Sigmoid colon (tissue), 7 donors: ENCODE data around the gene POU3F1. TPM values are rescaled to one million over a fixed set of nuclear protein-coding genes. Genes with fewer than 3 reads are reported as not detected.

ENCODE experiments used
- DNase-seq: peaks from one replicate; pipeline ENCODE4 v3.0.0-alpha.2; 2019
- H3K27ac ChIP-seq, 4 donors: fragments of 200-600 bp; sonication (generic); one replicate each; pipeline ENCODE4 v1.5.1; 2016 to 2019; ENCODE audit warnings: mild to moderate bottlenecking in 1 of 4
- H3K27me3 ChIP-seq, 3 donors: fragments of 200-600 bp; sonication (generic); one replicate each; pipeline ENCODE4 v1.5.1; 2019; ENCODE audit warnings: mild to moderate bottlenecking in 1 of 3
- H3K36me3 ChIP-seq, 4 donors: fragments of 200-600 bp; sonication (generic); one replicate each; pipeline ENCODE4 v1.5.1; 2016 to 2019
- H3K4me1 ChIP-seq, 4 donors: fragments of 200-600 bp; sonication (generic); one replicate each; pipeline ENCODE4 v1.5.1; 2017 to 2019
- H3K4me3 ChIP-seq, 4 donors: fragments of 200-600 bp; sonication (generic); one replicate each; pipeline ENCODE4 v1.5.1; 2017 to 2019; ENCODE audit warnings: mild to moderate bottlenecking in 2 of 4, moderate library complexity in 1 of 4
- H3K9me3 ChIP-seq, 4 donors: fragments of 200-600 bp in 3 of 4; sonication (generic) in 3 of 4; one replicate each; pipeline versions ENCODE4 v1.5.1 to v1.6.1; 2013 to 2019
- EP300 ChIP-seq, 4 donors: sonication (generic); formaldehyde crosslinking; IDR thresholded peaks; one replicate each; pipeline ENCODE4 v1.6.1; 2017; ENCODE audit warnings: antibody characterized with exemption in 4 of 4
- POLR2A ChIP-seq, 2 donors: fragments of 450-650 bp; IDR thresholded peaks; one replicate each; pipeline ENCODE4 v1.6.1; 2016; ENCODE audit warnings: antibody characterized with exemption in 2 of 2, mild to moderate bottlenecking in 2 of 2, moderate library complexity in 2 of 2
- POLR2AphosphoS5 ChIP-seq, 4 donors: sonication (generic); formaldehyde crosslinking; IDR thresholded peaks; one replicate each; pipeline ENCODE4 v1.6.1; 2017; ENCODE audit warnings: antibody characterized with exemption in 4 of 4
- WGBS, 2 donors: extraction: QIAGEN DNeasy Blood & Tissue Kit; methylation state at CpG; one replicate each; pipeline ENCODE4 v1.1.7; 2013; 5-methylcytosine and 5-hydroxymethylcytosine counted together
- intact Hi-C: fragments of 100-400 bp; cut with DNase I; formaldehyde crosslinking; loops from one replicate; pipeline ENCODE4 v1.15.1; 2023
- polyA plus RNA-seq, 3 donors: library from polyadenylated mRNA; stranded (reverse); fragments of 200-250 nt; gene quantifications; one replicate each; pipeline ENCODE4 v1.2.3, GENCODE V29; 2013
- total RNA-seq, 4 donors: library from RNA; depleted of rRNA; stranded (reverse); fragments of >200 nt; gene quantifications; one replicate each; pipeline ENCODE4 v1.1.0, GENCODE V29; 2016
- TF ChIP-seq, protein P1 (sequence below), 4 experiments: fragments of 450-650 bp in 3 of 4; fragments of 200-600 bp in 1 of 4; IDR thresholded peaks; one replicate each; pipeline ENCODE4 v1.5.1; 2016 to 2019; ENCODE audit warnings: antibody characterized with exemption in 4 of 4, mild to moderate bottlenecking in 3 of 4, moderate library complexity in 2 of 4
- donor health status: healthy with polysubstance abuse.
- donor health status: Bipolar disorder and iron deficiency.
- donor health status: healthy.

The POU3F1 gene
- total and polyA plus RNA-seq, 7 donors: 0.09 TPM; not detected in 6

DNA sequence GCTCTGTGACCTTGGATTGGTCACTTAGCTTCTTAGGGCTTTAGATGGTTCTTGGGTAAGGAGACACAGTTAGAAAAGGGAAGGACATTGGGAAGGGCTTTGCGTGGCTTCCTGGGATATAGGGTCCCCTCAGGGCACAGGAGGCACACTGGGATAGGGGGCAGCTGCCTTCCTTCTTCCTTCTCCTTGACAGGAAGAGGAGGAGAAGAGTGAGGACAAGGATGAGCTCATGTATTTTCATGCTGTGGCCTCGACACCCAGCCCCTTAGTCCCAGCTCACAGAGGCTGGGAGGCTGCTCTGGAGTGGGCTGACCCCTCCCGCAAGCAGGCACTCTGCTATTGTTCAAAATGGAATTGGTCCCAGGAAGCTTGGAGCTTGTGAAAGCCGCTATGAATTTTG, 45.7 kb upstream of the POU3F1 start:
- WGBS, 2 donors: 52 to 58% methylated on average over 4 of the region's 4 CpGs
- H3K36me3 ChIP-seq: no peaks in the 10 kb centered on the region

DNA sequence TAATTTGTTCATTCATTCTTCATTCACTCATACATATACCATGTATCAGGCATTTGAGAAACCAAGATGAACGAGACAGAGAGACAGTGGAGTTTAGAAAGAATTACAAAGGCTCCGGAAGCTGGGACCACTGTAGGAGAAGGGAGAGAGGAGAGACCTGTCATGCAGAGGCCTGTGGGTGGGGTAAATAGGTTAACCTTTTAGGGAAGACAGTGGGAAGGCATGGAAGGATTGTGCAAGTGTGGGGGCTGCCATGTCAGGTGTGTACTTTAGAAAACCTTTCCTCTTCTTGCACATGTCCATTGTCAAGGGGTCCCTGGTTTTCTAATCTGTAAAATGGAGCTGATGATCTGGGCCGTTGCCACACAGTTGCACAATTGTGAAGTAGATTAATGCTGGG, 44.2 kb upstream of the POU3F1 start:
- TF ChIP-seq, protein P1, sequence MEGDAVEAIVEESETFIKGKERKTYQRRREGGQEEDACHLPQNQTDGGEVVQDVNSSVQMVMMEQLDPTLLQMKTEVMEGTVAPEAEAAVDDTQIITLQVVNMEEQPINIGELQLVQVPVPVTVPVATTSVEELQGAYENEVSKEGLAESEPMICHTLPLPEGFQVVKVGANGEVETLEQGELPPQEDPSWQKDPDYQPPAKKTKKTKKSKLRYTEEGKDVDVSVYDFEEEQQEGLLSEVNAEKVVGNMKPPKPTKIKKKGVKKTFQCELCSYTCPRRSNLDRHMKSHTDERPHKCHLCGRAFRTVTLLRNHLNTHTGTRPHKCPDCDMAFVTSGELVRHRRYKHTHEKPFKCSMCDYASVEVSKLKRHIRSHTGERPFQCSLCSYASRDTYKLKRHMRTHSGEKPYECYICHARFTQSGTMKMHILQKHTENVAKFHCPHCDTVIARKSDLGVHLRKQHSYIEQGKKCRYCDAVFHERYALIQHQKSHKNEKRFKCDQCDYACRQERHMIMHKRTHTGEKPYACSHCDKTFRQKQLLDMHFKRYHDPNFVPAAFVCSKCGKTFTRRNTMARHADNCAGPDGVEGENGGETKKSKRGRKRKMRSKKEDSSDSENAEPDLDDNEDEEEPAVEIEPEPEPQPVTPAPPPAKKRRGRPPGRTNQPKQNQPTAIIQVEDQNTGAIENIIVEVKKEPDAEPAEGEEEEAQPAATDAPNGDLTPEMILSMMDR (IDR thresholded peaks at IDR 0.05): no peak
- Histone ChIP-seq H3K36me3 (no peaks in the 10 kb centered on the region), H3K9me3 (no peaks in the 10 kb centered on the region), H3K27me3 (peaks cover 0 to 22% (median 0%) of the 10 kb centered on the region in 3 donors), H3K27ac (no peak overlapping the region), H3K4me1 (no peaks in the 10 kb centered on the region), H3K4me3 (no peak overlapping the region)
- 81 to 84% methylated on average over 3 of the region's 3 CpGs for WGBS, 2 donors
- intact Hi-C loops: no loop called here
- DNase-seq: no peak

More for the DNA sequence above, 45.7 kb upstream of the POU3F1 start:
- intact Hi-C loops: no loop called here
- Histone ChIP-seq H3K27ac (no peak overlapping the region), H3K4me3 (no peak overlapping the region), H3K9me3 (no peaks in the 10 kb centered on the region), H3K27me3 (peaks cover 0 to 25% (median 0%) of the 10 kb centered on the region in 3 donors), H3K4me1 (no peaks in the 10 kb centered on the region)
- TF ChIP-seq POLR2A (IDR thresholded peaks at IDR 0.05) (no peak), POLR2AphosphoS5 (IDR thresholded peaks at IDR 0.05) (no peak)
- TF ChIP-seq, protein P1 (IDR thresholded peaks at IDR 0.05): no peak
- no peak for DNase-seq

DNA sequence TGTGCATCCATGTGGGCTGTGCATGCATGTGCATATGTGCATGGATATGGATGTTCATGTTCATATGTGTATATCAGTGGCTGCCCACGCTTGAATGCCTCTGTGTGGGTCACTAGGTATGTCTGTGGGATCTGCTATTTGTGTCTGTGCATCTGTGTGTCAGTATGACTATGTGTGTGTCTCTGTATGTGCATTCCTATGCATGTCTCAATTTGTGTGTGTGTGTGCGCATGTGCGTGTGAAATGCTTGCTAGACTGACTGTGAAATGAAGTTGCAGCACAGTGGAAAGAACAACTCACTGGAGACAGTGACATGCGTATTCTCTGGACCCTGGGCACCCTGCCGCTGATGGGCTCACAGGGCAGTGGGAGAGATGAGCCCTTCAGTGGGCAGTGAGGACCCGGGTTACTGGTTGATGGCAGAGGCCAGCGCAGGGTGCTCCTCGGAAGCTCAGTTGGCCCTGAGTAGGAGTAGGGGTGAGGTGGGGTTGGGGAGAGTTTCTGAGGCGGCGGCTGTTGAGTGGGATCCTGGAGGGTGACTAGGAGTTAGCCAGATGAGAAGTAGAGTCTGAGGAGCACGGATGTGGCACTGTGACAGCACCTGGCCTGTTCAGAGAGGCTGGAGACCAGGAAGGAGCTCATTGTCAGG, 43.2 kb upstream of the POU3F1 start:
- Histone ChIP-seq H3K9me3 (no peaks in the 10 kb centered on the region), H3K4me1 (no peaks in the 10 kb centered on the region), H3K27me3 (peaks cover 0 to 22% (median 0%) of the 10 kb centered on the region in 3 donors), H3K27ac (no peak overlapping the region), H3K36me3 (no peaks in the 10 kb centered on the region), H3K4me3 (no peak overlapping the region)
- 84 to 90% methylated on average over 11 of the region's 11 CpGs for WGBS, 2 donors
- DNase-seq: no peak
- intact Hi-C loops: no loop called here
- TF ChIP-seq POLR2A (IDR thresholded peaks at IDR 0.05): no peak
- TF ChIP-seq EP300 (IDR thresholded peaks at IDR 0.05): no peak
- TF ChIP-seq, protein P1 (IDR thresholded peaks at IDR 0.05): no peak
- TF ChIP-seq POLR2AphosphoS5 (IDR thresholded peaks at IDR 0.05): no peak

DNA sequence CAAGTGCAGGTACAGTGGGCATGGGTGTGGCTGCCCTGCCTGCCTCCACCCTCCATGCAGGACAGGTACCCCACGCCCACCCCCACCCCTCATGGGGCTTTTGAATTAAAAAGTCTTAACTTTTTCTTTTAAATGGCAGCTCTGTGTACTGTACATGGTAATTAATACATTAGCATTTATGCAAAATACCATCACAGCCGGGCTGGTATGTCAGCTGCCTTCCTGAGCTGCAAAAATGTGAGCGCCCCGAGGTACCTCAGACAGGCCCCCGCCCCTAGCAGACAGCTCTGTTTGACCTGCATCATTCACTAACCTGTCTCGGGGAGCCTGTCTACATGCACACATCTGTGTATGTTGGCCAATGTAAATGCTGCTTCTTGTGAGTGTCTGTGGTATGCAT, 42.2 kb upstream of the POU3F1 start:
- intact Hi-C loops: no loop called here
- no peak for DNase-seq
- H3K27me3 ChIP-seq: peaks cover 0 to 22% (median 0%) of the 10 kb centered on the region in 3 donors
- no peak for TF ChIP-seq POLR2A (IDR thresholded peaks at IDR 0.05)
- TF ChIP-seq, protein P1 (IDR thresholded peaks at IDR 0.05): no peak
- no peak for TF ChIP-seq POLR2AphosphoS5 (IDR thresholded peaks at IDR 0.05)
- no peak for TF ChIP-seq EP300 (IDR thresholded peaks at IDR 0.05)
- no peaks in the 10 kb centered on the region for H3K4me1 ChIP-seq
- H3K27ac ChIP-seq: no peak overlapping the region
- H3K36me3 ChIP-seq: no peaks in the 10 kb centered on the region
- H3K9me3 ChIP-seq: no peaks in the 10 kb centered on the region
- 38 to 70% methylated on average over 6 of the region's 6 CpGs for WGBS, 2 donors
- no peak overlapping the region for H3K4me3 ChIP-seq

DNA sequence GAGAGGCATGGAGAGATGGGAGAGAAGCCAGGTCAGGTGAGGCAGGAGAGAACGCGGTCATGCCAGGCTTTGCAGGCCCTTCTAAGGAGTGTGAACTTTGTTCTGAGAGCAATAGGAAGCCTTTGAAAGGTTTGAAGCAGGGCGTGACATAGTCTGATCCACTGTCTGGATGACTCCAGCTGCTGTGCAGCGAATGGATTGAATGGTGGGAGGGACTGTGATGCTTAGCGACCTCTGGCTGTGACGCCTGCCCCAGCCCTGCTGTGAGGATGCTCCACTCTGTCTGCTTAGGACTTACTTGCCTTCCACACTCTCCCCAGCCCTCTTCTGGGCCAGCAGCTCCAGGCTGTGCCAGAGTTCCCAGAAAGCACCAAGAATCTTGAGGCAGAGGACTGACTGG, 41.8 kb upstream of the POU3F1 start:
- H3K9me3 ChIP-seq: no peaks in the 10 kb centered on the region
- no peak for DNase-seq
- H3K4me3 ChIP-seq: no peak overlapping the region
- TF ChIP-seq POLR2AphosphoS5 (IDR thresholded peaks at IDR 0.05) (no peak), POLR2A (IDR thresholded peaks at IDR 0.05) (no peak), EP300 (IDR thresholded peaks at IDR 0.05) (no peak)
- TF ChIP-seq, protein P1 (IDR thresholded peaks at IDR 0.05): no peak
- 12 to 51% methylated on average over 6 of the region's 6 CpGs for WGBS, 2 donors
- no peaks in the 10 kb centered on the region for H3K4me1 ChIP-seq
- intact Hi-C loops: no loop called here
- no peaks in the 10 kb centered on the region for H3K36me3 ChIP-seq
- H3K27me3 ChIP-seq: peaks cover 0 to 22% (median 0%) of the 10 kb centered on the region in 3 donors
- no peak overlapping the region for H3K27ac ChIP-seq
